ENCODE results near the gene ATP10B.

ATP10B gene

DNA sequence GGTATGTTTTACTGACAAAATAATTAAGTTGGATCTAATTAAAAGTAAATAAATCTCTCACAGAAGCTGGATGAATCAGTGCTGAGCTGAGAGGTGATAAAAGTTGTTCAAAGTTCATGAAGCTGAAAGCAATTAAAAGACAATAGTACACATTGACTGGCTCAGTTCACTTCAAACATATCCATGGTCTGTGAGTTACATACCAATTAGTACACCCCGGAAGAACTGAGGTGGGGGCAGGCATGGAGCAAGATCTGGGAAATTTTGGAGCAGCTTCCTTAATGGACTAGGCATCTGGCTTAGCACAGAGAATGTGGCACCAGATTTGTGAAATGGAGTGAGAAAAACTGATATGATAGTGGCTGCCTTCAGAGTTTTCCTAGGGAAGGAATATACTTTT lies 152.7 kb downstream of the ATP10B start:
- TF ChIP-seq, protein P1, sequence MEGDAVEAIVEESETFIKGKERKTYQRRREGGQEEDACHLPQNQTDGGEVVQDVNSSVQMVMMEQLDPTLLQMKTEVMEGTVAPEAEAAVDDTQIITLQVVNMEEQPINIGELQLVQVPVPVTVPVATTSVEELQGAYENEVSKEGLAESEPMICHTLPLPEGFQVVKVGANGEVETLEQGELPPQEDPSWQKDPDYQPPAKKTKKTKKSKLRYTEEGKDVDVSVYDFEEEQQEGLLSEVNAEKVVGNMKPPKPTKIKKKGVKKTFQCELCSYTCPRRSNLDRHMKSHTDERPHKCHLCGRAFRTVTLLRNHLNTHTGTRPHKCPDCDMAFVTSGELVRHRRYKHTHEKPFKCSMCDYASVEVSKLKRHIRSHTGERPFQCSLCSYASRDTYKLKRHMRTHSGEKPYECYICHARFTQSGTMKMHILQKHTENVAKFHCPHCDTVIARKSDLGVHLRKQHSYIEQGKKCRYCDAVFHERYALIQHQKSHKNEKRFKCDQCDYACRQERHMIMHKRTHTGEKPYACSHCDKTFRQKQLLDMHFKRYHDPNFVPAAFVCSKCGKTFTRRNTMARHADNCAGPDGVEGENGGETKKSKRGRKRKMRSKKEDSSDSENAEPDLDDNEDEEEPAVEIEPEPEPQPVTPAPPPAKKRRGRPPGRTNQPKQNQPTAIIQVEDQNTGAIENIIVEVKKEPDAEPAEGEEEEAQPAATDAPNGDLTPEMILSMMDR (IDR thresholded peaks at IDR 0.05; ENCODE audit: extremely low read depth, insufficient read depth, missing control alignments): no peak
- no peak for DNase-seq (ENCODE audit: low spot score)
- in situ Hi-C loops (cut with MboI; ENCODE audit: low pct_unique_long_range_greater_than_20kb, low sequenced_read_pairs, unreplicated experiment): no loop called here

DNA sequence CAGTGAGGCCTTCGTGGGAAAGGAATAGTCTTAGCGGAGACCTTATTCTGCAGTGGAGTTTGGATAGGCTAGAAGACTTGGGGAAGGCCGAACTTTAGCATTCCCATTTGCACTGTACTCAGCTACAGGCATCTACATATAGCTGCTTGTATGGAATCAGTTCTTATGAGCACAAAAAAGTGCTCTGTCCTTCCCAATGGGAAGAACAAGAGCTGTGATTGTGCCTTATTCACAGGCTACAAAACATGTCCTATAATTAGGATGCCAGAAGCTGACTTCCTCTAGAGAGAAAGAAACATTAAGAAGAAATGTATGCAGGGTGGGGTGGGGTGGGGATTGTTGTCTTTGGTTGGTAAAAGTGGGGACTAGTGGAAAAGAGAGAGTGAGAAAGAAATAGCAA lies 154.7 kb downstream of the ATP10B start:
- no peak for DNase-seq (ENCODE audit: low spot score)
- TF ChIP-seq, protein P1 (IDR thresholded peaks at IDR 0.05; ENCODE audit: extremely low read depth, insufficient read depth, missing control alignments): no peak
- in situ Hi-C loops (cut with MboI; ENCODE audit: low pct_unique_long_range_greater_than_20kb, low sequenced_read_pairs, unreplicated experiment): no loop called here

GRCh38 chr5:160694896-160695295 lies 157.1 kb downstream of the ATP10B start:
- DNase-seq (ENCODE audit: low spot score): no peak
- TF ChIP-seq, protein P1 (IDR thresholded peaks at IDR 0.05; ENCODE audit: extremely low read depth, insufficient read depth, missing control alignments): no peak
- in situ Hi-C loops (cut with MboI; ENCODE audit: low pct_unique_long_range_greater_than_20kb, low sequenced_read_pairs, unreplicated experiment): no loop called here

DNA sequence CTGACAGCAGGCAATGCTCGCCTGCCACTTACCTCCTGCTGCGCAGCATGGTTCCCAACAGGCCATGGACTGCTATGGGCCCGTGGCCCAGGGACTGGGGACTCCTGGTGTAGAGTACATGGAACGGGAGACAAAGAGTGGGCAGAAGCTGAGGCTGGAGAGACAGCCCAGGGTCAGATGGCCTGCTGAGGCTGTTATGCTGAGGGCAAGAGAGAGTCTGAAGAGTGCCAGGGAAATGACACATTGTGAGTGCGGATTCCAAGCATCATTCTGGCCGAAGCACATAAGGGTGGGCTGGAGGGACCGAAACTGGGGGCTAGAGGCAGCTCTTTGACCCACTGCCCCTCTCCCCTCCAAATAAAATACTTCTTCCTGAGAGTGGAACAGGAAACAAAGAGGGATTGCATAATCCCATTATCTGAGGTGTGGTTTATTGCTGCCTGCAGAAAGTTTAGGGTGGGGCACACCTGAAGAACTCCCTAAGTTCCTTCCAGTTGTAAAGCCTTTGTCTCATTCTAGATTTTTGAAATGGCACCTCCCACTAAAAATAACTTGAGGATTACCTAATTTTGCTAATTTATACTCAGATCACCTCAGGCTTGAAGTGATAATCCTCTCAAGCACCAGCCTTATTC lies 158.1 kb downstream of the ATP10B start:
- in situ Hi-C loops (cut with MboI; ENCODE audit: low pct_unique_long_range_greater_than_20kb, low sequenced_read_pairs, unreplicated experiment): no loop called here
- DNase-seq (ENCODE audit: low spot score): no peak
- TF ChIP-seq, protein P1 (IDR thresholded peaks at IDR 0.05; ENCODE audit: extremely low read depth, insufficient read depth, missing control alignments): no peak

- in situ Hi-C loops (cut with MboI; ENCODE audit: low pct_unique_long_range_greater_than_20kb, low sequenced_read_pairs, unreplicated experiment): no loop called here
- TF ChIP-seq, protein P1 (IDR thresholded peaks at IDR 0.05; ENCODE audit: extremely low read depth, insufficient read depth, missing control alignments): no peak
- DNase-seq (ENCODE audit: low spot score): no peak
Observed at GRCh38 chr5:160692271-160692670, 159.7 kb downstream of the ATP10B start.

DNA sequence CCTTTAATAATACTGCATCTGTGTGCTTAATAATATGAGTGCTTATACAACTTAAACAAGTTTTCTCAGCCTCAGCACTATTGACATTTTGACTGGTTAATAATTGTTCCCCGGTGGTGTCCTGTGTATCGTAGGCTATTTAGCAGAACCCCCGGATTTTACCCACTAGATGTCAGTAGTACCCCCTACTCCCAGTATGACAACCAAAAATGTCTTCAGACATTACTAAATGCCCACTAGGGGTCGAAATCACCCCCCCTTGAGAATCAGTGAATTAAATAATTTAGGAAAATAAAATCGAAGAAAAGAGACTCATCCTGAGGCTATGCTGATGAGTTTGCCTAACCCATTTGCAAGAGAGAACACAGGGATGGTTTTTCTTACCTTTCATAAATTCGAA lies 166.3 kb downstream of the ATP10B start:
- TF ChIP-seq, protein P1 (IDR thresholded peaks at IDR 0.05; ENCODE audit: extremely low read depth, insufficient read depth, missing control alignments): peak; percentile 46
- DNase-seq (ENCODE audit: low spot score): peak; percentile 28
- in situ Hi-C loops (cut with MboI; ENCODE audit: low pct_unique_long_range_greater_than_20kb, low sequenced_read_pairs, unreplicated experiment): no loop called here
